ENCODE results near the gene DUSP7. TPM values are rescaled to one million over a fixed set of nuclear protein-coding genes. Genes with fewer than 3 reads are reported as not detected.
A peak's percentile ranks its signal among the peaks of the same experiment; 100 is the strongest.
"Not testable (repeated sequence)": the region's sequence is repeated elsewhere in the genome, so short reads cannot be mapped to it uniquely, and the experiment has no call there.

The DUSP7 gene
- polyA plus RNA-seq, 1 donor: 9.6 TPM

DNA sequence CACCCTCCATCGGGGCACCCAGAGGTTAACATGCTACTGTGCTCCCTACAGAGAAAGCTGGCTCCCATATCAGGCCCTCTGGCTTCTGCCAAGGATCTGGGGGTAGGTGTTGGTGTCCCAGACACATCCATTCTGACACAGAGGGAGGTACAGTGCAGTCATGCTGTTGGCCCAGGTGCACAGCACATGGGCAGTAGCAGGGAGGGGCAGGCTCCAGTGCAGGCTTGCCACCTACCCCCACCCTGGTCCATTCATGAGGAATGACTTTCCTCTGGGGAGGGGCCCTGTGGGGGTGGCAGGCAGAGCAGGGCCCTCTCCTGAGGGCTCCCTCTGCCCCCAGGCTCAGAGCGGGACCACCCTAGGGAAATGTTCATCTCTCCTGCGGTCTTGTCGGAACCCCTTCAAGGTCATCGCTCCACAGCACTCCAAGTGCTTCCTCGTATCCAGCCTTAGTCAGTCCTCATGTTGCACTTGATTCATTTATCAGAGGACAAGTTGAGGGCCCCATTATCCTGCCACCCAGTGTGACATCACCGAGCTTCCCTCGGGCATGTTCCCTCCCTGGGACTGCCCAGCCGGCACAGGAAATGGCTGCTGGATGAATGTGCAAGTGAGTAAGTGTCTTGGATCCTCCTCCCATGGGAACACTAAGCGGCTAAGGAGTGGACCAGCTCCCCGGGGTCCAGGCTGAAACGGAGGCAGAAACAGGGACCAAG is 10.0 kb downstream of the DUSP7 start:
- WGBS (ENCODE audit: insufficient coverage, low lambda C conversion rate): no CpG with 5 or more reads among the region's 12 CpGs
- Histone ChIP-seq H3K4me3 (ENCODE audit: low read length) (no peak overlapping the region), H3K9me3 (ENCODE audit: control insufficient read depth, low read depth, low read length) (no peaks in the 10 kb centered on the region), H3K36me3 (ENCODE audit: control insufficient read depth, insufficient read depth, low read length) (peaks cover 24% of the 10 kb centered on the region), H3K27ac (ENCODE audit: low read length) (no peak overlapping the region), H3K4me1 (ENCODE audit: control insufficient read depth, insufficient read depth, low read length) (no peaks in the 10 kb centered on the region), H3K27me3 (ENCODE audit: control insufficient read depth, insufficient read depth, low read length) (no peaks in the 10 kb centered on the region)
- no peak for DNase-seq

DNA sequence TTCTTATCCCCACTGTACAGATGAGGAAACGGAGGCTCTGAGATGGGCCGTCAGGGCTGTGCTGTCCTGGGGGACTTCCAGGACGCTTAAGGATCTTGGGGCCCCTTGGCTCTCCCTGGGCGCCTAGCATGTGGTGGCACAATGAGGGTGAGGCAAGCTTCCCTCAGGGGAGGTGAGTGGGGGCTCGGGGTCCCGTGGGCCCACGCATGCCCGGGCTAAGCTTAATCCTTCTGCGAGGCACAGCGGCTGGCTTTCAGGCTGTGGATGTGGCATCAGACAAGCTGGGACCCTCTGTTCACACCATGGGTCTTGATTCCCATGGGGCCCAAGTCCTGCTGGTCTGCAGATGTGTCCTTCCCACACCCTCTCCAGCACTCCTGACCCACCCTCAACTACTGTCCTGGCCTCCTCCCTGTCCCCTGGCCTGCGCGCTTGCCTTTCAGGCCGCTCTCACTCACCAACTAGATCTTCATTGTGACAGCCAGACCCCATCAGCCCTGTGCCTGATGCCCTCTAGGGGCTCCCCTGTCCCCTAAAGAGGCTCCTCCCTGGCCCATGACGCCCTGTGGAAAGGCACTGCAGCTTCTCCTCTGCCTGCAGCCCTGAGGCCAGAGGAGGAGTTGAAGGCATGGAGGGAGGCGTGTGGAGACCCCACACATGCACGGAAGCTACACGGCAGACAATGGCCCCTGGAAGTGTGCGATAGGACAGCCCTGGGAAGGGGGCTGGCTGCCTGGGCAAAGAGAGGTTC is 11.3 kb downstream of the DUSP7 start:
- no peak overlapping the region for H3K27ac ChIP-seq (ENCODE audit: low read length)
- H3K36me3 ChIP-seq (ENCODE audit: control insufficient read depth, insufficient read depth, low read length): peaks cover 11% of the 10 kb centered on the region
- H3K4me1 ChIP-seq (ENCODE audit: control insufficient read depth, insufficient read depth, low read length): no peaks in the 10 kb centered on the region
- WGBS (ENCODE audit: insufficient coverage, low lambda C conversion rate): no CpG with 5 or more reads among the region's 18 CpGs
- H3K9me3 ChIP-seq (ENCODE audit: control insufficient read depth, low read depth, low read length): no peaks in the 10 kb centered on the region
- no peak for DNase-seq
- no peak overlapping the region for H3K4me3 ChIP-seq (ENCODE audit: low read length)
- peaks cover 4% of the 10 kb centered on the region for H3K27me3 ChIP-seq (ENCODE audit: control insufficient read depth, insufficient read depth, low read length)

DNA sequence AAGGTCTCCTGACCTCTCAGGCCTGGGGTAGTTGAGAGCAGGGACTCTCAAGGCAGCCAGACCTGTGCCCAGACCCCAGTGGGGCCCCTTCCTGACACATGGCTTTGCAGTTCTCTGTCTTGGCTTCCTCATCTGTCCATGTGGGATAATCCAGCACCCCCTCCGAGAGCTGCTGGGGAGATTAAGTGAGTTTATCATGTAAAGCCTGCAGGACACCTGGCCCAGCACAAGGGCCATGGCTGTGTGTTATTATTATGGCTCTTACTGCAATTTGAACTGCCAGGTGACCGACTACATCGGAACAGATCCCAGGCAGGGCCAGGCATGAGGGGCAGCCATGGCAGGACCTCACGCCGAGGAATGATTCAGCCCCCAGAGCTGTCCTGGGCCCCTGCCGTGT is 12.6 kb downstream of the DUSP7 start:
- H3K27ac ChIP-seq (ENCODE audit: low read length): no peak overlapping the region
- H3K9me3 ChIP-seq (ENCODE audit: control insufficient read depth, low read depth, low read length): no peaks in the 10 kb centered on the region
- no peaks in the 10 kb centered on the region for H3K36me3 ChIP-seq (ENCODE audit: control insufficient read depth, insufficient read depth, low read length)
- H3K4me1 ChIP-seq (ENCODE audit: control insufficient read depth, insufficient read depth, low read length): no peaks in the 10 kb centered on the region
- DNase-seq: no peak
- peaks cover 13% of the 10 kb centered on the region for H3K27me3 ChIP-seq (ENCODE audit: control insufficient read depth, insufficient read depth, low read length)
- H3K4me3 ChIP-seq (ENCODE audit: low read length): no peak overlapping the region
- WGBS (ENCODE audit: insufficient coverage, low lambda C conversion rate): no CpG with 5 or more reads among the region's 6 CpGs

DNA sequence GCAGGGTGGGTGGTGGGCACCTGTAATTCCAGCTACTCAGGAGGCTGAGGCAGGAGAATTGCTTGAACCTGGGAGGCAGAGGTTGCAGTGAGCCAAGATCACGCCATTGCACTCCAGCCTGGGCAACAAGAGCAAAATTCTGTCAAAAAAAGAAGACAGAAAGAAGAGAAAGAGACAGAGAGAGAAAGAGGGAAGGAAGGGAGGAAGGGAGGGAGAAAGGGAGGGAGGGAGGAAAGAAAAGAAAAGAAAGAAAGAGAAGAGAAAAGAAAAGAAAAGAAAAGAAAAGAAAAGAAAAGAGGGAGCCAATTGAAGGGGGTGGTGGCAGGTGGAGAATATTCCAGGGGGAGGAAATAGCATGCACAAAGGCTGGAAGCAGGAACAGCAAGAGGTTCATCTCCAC is 13.3 kb downstream of the DUSP7 start:
- not testable (repeated sequence) for H3K9me3 ChIP-seq (ENCODE audit: control insufficient read depth, low read depth, low read length); H3K4me3 ChIP-seq (ENCODE audit: low read length); H3K36me3 ChIP-seq (ENCODE audit: control insufficient read depth, insufficient read depth, low read length); H3K27ac ChIP-seq (ENCODE audit: low read length); DNase-seq; H3K4me1 ChIP-seq (ENCODE audit: control insufficient read depth, insufficient read depth, low read length)
- WGBS (ENCODE audit: insufficient coverage, low lambda C conversion rate): 100% methylated on average over 1 of the region's 1 CpG
- peaks cover 13% of the 10 kb centered on the region for H3K27me3 ChIP-seq (ENCODE audit: control insufficient read depth, insufficient read depth, low read length)

DNA sequence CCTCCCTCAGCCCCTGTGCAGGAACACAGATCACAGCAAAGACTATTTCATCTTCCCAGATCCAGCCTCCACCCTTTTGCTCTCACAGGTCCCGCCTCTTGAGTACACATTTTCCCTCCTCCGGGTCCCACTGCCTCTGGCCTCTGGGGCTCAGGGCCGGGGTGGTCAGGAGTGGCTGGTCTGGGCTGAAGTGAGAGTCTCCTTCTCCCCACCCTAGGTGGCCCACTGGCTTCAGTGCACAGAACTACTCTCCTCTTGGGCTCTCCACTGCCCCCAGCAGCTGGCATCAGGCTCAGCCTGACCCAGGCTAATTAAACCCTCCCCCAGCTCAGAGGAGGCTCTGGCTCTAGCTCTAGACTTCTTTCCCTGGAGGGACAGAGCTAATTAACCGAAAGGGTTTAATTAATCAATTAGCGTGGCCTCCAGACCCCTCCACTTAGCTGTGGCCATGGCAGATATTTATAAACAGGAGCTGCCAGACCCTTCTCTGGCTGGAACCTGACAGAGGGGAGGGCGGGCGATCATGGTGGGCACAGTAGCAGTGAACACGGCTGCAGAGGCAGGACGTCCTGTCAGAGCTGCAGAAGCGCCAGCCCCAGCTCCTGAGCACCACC is 15.1 kb downstream of the DUSP7 start:
- DNase-seq: peak in 1 of 2 donors; percentile 15
- Histone ChIP-seq H3K4me3 (ENCODE audit: low read length) (no peak overlapping the region), H3K4me1 (ENCODE audit: control insufficient read depth, insufficient read depth, low read length) (no peaks in the 10 kb centered on the region), H3K9me3 (ENCODE audit: control insufficient read depth, low read depth, low read length) (no peaks in the 10 kb centered on the region), H3K36me3 (ENCODE audit: control insufficient read depth, insufficient read depth, low read length) (no peaks in the 10 kb centered on the region), H3K27ac (ENCODE audit: low read length) (no peak overlapping the region), H3K27me3 (ENCODE audit: control insufficient read depth, insufficient read depth, low read length) (peaks cover 13% of the 10 kb centered on the region)
- WGBS (ENCODE audit: insufficient coverage, low lambda C conversion rate): no CpG with 5 or more reads among the region's 10 CpGs

DNA sequence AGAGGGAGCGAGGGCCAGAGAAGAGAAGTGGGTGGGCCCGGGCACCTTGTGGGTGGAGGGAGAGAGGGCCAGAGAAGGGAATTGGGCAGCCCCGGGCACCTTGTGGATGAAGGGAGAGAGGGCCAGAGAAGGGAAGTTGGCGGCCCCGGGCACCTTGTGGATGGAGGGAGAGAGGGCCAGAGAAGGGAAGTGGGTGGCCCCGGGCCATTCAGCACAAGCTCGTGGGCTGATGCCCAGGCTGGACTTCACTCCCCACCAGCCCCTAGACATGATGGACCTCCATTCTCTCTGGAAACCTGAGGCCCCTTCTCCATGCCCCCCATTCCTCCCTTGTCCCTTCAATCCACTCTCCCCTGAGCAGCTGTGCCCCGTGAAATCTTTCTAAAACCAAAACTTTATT is 15.8 kb downstream of the DUSP7 start:
- no peak overlapping the region for H3K4me3 ChIP-seq (ENCODE audit: low read length)
- H3K4me1 ChIP-seq (ENCODE audit: control insufficient read depth, insufficient read depth, low read length): no peaks in the 10 kb centered on the region
- no peaks in the 10 kb centered on the region for H3K36me3 ChIP-seq (ENCODE audit: control insufficient read depth, insufficient read depth, low read length)
- no peak overlapping the region for H3K27ac ChIP-seq (ENCODE audit: low read length)
- no peaks in the 10 kb centered on the region for H3K9me3 ChIP-seq (ENCODE audit: control insufficient read depth, low read depth, low read length)
- peaks cover 13% of the 10 kb centered on the region for H3K27me3 ChIP-seq (ENCODE audit: control insufficient read depth, insufficient read depth, low read length)
- no peak for DNase-seq
- 100% methylated on average over 1 of the region's 8 CpGs for WGBS (ENCODE audit: insufficient coverage, low lambda C conversion rate)

DNA sequence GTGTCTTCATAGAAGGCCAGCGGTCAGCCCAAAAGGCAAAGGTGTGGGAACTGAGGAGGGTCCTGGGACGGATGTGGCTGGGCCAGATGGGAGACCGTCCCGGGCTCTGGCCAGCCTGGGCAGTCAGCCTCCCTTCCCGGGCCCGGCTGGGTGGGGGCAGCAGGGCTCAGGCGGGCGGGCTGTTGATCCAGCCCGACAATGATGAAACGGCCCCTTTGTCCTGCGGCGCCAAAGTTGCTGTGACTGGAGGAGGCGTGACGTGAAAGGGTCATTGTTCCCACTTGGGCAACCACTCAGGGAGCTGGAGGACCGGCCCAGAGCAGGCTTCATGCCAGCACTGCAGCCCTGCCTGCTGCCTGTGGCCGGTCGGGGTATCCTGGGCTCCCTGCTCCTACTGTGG is 16.5 kb downstream of the DUSP7 start:
- Histone ChIP-seq H3K27ac (ENCODE audit: low read length) (no peak overlapping the region), H3K27me3 (ENCODE audit: control insufficient read depth, insufficient read depth, low read length) (peaks cover 13% of the 10 kb centered on the region), H3K9me3 (ENCODE audit: control insufficient read depth, low read depth, low read length) (no peaks in the 10 kb centered on the region), H3K4me3 (ENCODE audit: low read length) (no peak overlapping the region), H3K4me1 (ENCODE audit: control insufficient read depth, insufficient read depth, low read length) (peaks cover 2% of the 10 kb centered on the region), H3K36me3 (ENCODE audit: control insufficient read depth, insufficient read depth, low read length) (no peaks in the 10 kb centered on the region)
- no CpG with 5 or more reads among the region's 17 CpGs for WGBS (ENCODE audit: insufficient coverage, low lambda C conversion rate)
- DNase-seq: peak in 1 of 2 donors; percentile 17

DNA sequence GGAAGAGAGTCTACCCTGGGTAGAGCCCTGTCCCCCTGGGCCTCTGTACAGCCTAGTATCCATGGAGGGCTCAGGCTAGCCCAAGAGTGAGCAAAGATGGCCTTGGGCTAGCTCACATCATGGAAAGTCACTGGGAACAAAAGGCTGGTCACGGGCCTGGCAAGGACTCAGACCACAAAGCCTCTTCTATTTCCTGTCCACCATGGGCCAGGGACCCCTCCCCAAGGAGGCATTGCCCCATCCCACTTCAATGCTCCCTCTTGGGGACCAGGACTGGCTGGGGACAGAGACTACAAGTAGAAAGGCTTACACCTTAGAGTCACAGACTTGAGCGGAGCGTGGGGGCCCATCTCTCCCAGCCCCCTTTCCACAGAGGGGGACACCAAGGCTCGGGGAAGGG is 16.9 kb downstream of the DUSP7 start:
- Histone ChIP-seq H3K4me3 (ENCODE audit: low read length) (no peak overlapping the region), H3K9me3 (ENCODE audit: control insufficient read depth, low read depth, low read length) (no peaks in the 10 kb centered on the region), H3K4me1 (ENCODE audit: control insufficient read depth, insufficient read depth, low read length) (peaks cover 6% of the 10 kb centered on the region), H3K27me3 (ENCODE audit: control insufficient read depth, insufficient read depth, low read length) (peaks cover 13% of the 10 kb centered on the region), H3K36me3 (ENCODE audit: control insufficient read depth, insufficient read depth, low read length) (no peaks in the 10 kb centered on the region), H3K27ac (ENCODE audit: low read length) (no peak overlapping the region)
- WGBS (ENCODE audit: insufficient coverage, low lambda C conversion rate): no CpG with 5 or more reads among the region's 4 CpGs
- no peak for DNase-seq

DNA sequence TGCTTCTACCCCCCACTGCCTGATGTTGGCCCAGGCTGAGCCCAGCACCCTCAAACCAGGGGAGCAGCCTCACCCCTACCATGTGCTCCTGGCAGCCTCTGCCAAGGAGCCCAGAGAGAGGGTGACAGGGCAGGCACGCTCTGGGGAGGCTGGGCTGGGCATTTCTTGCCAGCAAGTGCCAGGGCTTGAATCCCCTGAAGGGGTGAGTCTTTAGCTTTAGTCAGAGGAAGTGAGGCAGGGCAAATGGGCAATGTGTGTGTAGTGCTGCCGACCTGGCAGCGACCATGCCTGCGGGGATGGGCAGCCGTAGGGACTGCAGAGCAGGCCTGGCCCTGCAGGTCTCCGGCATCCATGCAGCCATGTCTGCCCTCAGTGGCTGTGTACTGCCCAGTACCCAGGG is 18.1 kb downstream of the DUSP7 start:
- no CpG with 5 or more reads among the region's 6 CpGs for WGBS (ENCODE audit: insufficient coverage, low lambda C conversion rate)
- Histone ChIP-seq H3K27ac (ENCODE audit: low read length) (no peak overlapping the region), H3K36me3 (ENCODE audit: control insufficient read depth, insufficient read depth, low read length) (no peaks in the 10 kb centered on the region), H3K9me3 (ENCODE audit: control insufficient read depth, low read depth, low read length) (no peaks in the 10 kb centered on the region), H3K4me3 (ENCODE audit: low read length) (no peak overlapping the region), H3K4me1 (ENCODE audit: control insufficient read depth, insufficient read depth, low read length) (peaks cover 15% of the 10 kb centered on the region), H3K27me3 (ENCODE audit: control insufficient read depth, insufficient read depth, low read length) (peaks cover 13% of the 10 kb centered on the region)
- no peak for DNase-seq

DNA sequence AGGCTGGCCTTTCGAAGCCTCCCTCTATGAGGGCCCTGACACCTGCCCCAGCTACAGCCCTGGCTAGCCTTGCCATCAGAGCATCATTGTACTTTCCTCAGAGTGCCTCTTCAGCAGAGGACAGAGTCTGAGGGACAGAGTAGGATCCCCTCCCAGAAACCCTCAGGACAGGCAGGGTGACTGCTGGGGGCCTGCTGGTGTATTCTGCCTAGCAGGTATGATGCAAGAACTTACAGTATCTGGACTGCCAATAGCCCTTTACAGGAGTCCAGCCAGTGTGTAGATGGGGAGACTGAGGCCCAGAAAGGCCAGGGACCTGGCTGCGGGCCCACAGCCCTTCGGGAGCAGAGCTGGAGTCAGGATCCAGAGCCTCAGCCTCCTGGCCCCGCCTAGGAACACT is 19.1 kb downstream of the DUSP7 start:
- H3K4me1 ChIP-seq (ENCODE audit: control insufficient read depth, insufficient read depth, low read length): peaks cover 19% of the 10 kb centered on the region
- no CpG with 5 or more reads among the region's 4 CpGs for WGBS (ENCODE audit: insufficient coverage, low lambda C conversion rate)

More for the DNA sequence above, 19.1 kb downstream of the DUSP7 start:
- Histone ChIP-seq H3K36me3 (ENCODE audit: control insufficient read depth, insufficient read depth, low read length) (no peaks in the 10 kb centered on the region), H3K27me3 (ENCODE audit: control insufficient read depth, insufficient read depth, low read length) (peaks cover 13% of the 10 kb centered on the region), H3K4me3 (ENCODE audit: low read length) (no peak overlapping the region), H3K9me3 (ENCODE audit: control insufficient read depth, low read depth, low read length) (no peaks in the 10 kb centered on the region), H3K27ac (ENCODE audit: low read length) (no peak overlapping the region)
- no peak for DNase-seq

All from large intestine (tissue), 3 donors.